ENCODE measurements around the gene AGTRAP. TPM values are rescaled to one million over a fixed set of nuclear protein-coding genes. Genes with fewer than 3 reads are reported as not detected.

The AGTRAP gene
- total RNA-seq, 1 donor from 2014 or later: 38.5 TPM

GRCh38 chr1:11799896-11800295, 64.0 kb downstream of the AGTRAP start:
- no peak for DNase-seq (ENCODE audit: low read depth in 2 of 2)

DNA sequence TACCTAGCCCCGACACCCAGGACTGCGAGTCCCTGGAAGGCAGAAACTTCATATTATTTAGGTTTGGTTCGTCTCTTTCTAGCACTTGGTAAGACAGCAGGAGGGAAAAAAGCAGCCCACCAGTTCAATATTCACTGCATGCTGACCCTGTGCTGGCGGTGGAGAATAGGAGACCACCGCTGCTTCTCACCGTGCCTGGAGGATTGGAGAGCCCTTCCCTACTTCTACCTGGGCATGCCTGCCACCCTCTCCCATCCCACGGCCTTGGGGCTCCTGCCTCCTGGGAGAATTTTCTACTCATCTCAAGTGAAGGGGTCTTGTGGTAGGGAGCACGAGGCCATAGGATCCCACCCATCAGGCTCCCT, 64.4 kb downstream of the AGTRAP start:
- DNase-seq (ENCODE audit: low read depth in 2 of 2): no peak

Other genes starting within 250 kb of the AGTRAP start
- gene FBXO2, start 81.7 kb upstream of the AGTRAP start, total RNA-seq: 2.2 and 3.5 TPM in 2 replicates
- 7.4 and 9.9 TPM in 2 replicates for gene FBXO44, start 81.3 kb upstream of the AGTRAP start, total RNA-seq
- gene FBXO6, start 71.9 kb upstream of the AGTRAP start, total RNA-seq: 2.2 and 2.6 TPM in 2 replicates
- 23.0 and 27.7 TPM in 2 replicates for gene MAD2L2, start 55.0 kb upstream of the AGTRAP start, total RNA-seq
- gene DRAXIN, start 44.4 kb upstream of the AGTRAP start, total RNA-seq: under 0.01 and 0.22 TPM in 2 replicates
- gene C1orf167, start 26.1 kb downstream of the AGTRAP start, total RNA-seq: 0.22 and 0.40 TPM in 2 replicates
- 25.9 and 35.5 TPM in 2 replicates for gene MTHFR, start 69.8 kb downstream of the AGTRAP start, total RNA-seq
- gene CLCN6, start 70.1 kb downstream of the AGTRAP start, total RNA-seq: 5.2 and 7.5 TPM in 2 replicates
- gene NPPA, start 111.6 kb downstream of the AGTRAP start, total RNA-seq: 0.60 TPM in 1 of 2 replicates, not detected in the other
- not detected in 2 replicates for gene NPPB, start 122.8 kb downstream of the AGTRAP start, total RNA-seq
- 36.2 and 57.3 TPM in 2 replicates for gene KIAA2013, start 190.3 kb downstream of the AGTRAP start, total RNA-seq
- gene PLOD1, start 198.6 kb downstream of the AGTRAP start, total RNA-seq: 135 and 141 TPM in 2 replicates
- 41.0 and 56.5 TPM in 2 replicates for gene MFN2, start 244.3 kb downstream of the AGTRAP start, total RNA-seq